Measurements from ENCODE around the gene ZNRD2. TPM values are rescaled to one million over a fixed set of nuclear protein-coding genes. Genes with fewer than 3 reads are reported as not detected.
A peak's percentile ranks its signal among the peaks of the same experiment; 100 is the strongest.

Gene ZNRD2
- total RNA-seq, 1 donor from 2014 or later: 157 TPM

GRCh38 chr11:65559535-65559934 lies 10.7 kb upstream of the ZNRD2 start:
- peak overlapping the region; percentile 79 to 82 for H3K4me3 ChIP-seq
- H3K4me1 ChIP-seq: peaks cover 29 to 64% of the 10 kb centered on the region in 2 donors
- no peaks in the 10 kb centered on the region for H3K9me3 ChIP-seq
- no peaks in the 10 kb centered on the region for H3K27me3 ChIP-seq
- no peak for TF ChIP-seq CTCF (IDR thresholded peaks at IDR 0.05)
- H3K27ac ChIP-seq: peak overlapping the region; percentile 97 to 99
- H3K36me3 ChIP-seq: no peaks in the 10 kb centered on the region
- no peak for DNase-seq (ENCODE audit: low spot score in 2 of 2)
- intact Hi-C loops (cut with DNase I): loop anchor here (5.0 kb wide), 1 partner anchor 103 kb away; the partner anchor contains the start of gene RELA

DNA sequence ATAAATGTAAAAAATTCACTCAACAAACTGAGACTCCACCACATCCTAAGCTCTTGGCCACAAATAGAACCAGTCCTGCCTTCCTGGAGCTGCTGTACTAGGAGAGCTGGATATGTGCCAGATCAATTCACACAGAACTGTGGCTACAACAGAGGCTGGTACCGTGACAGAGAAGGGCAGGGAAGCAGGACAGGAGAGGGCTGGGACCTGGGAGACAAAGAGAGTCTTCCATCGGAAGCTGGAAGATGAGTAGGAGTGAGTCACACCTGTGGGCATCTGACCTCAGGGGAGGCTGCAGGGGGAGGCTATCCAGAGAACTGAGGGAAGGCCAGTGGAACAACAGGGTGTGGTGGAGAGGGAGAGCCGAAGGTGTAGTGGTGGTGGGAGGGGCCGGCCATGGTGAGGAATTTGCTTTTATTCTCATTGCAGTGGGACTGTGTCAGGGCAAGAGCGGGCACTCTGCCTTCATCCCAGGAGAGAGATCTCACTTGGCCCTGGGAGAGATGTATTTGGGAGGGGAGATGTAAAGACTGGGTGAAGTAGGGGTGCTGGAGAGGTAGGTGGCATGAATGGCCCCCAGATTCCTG lies 10.2 kb upstream of the ZNRD2 start:
- peak overlapping the region; percentile 97 to 99 for H3K27ac ChIP-seq
- peak overlapping the region in 1 of 2 donors; percentile 82 for H3K4me3 ChIP-seq
- intact Hi-C loops (cut with DNase I): loop anchor here (5.0 kb wide), 1 partner anchor 102 kb away; the partner anchor contains the start of gene RELA
- H3K36me3 ChIP-seq: no peaks in the 10 kb centered on the region
- no peaks in the 10 kb centered on the region for H3K9me3 ChIP-seq
- no peak for TF ChIP-seq CTCF (IDR thresholded peaks at IDR 0.05)
- DNase-seq (ENCODE audit: low spot score in 2 of 2): peak in 1 of 2 donors; percentile 83
- H3K4me1 ChIP-seq: peaks cover 26 to 61% of the 10 kb centered on the region in 2 donors
- H3K27me3 ChIP-seq: no peaks in the 10 kb centered on the region

DNA sequence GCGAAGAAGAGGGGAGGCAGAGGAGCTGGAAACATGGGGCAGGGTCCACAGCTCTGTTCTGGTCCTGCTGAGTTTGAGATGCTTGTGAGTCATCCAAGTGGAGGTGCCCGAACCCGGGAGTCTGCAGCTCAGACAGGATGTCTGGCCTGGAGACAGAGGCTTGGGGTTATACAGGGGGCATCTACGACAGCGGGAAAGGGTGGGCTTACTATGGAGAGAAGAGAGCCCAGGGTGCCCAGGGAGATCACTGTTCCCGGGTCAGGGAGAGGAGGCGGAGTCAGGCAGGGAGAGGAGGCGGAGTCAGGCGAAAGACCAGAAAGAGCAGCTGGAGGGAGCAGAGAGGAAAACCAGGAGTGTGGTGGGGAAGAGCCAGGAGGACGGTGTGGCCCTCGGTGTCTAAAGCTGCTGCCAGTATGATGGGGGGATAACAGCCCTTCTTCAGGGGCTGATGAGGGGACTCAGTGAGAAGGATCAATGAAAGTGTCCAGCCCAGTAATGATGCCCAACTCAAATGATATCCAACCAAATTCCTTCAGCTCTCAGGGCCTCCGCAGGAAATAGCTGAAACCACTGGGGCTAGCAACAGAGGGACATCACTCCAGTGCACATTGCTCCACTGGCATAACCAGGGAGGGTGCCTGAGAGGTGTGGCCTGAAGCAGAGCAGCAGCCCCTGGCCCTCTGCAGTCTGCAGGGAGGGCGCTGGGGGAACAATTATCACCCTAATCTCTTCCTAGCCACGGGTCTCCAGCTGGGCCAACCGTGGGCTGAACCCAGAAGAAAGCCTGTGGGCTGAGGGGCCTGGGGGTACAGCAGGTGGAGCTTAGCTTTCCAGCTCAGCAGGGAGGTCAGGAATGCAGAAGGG lies 9.5 kb upstream of the ZNRD2 start:
- Histone ChIP-seq H3K27me3 (no peaks in the 10 kb centered on the region), H3K9me3 (no peaks in the 10 kb centered on the region), H3K36me3 (no peaks in the 10 kb centered on the region), H3K4me1 (peaks cover 18 to 58% of the 10 kb centered on the region in 2 donors), H3K4me3 (peak overlapping the region in 1 of 2 donors; percentile 0), H3K27ac (peak overlapping the region; percentile 97 to 99)
- no peak for TF ChIP-seq CTCF (IDR thresholded peaks at IDR 0.05)
- intact Hi-C loops (cut with DNase I): no loop called here
- DNase-seq (ENCODE audit: low spot score in 2 of 2): peak in 1 of 2 donors; percentile 84

DNA sequence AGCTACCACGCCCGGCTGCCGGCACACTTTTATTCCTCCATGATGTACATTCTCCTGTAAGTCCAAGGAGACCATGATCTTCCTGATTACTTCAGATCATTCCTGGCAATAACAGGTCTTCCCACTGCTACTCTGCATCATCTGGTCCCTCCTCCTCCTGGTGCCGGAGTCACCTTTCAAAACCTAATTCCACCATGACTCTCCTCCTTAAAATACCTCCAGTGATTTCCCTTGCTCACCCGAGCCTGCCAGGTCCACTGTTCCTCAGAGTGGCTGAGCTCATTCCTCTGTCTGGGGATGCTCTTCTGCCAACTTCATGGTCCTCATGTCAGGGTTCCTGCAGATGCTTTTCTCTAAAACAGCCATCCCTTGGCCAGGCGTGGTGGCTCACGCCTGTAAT lies 8.3 kb upstream of the ZNRD2 start:
- no peak for TF ChIP-seq CTCF (IDR thresholded peaks at IDR 0.05)
- Histone ChIP-seq H3K9me3 (no peaks in the 10 kb centered on the region), H3K27me3 (no peaks in the 10 kb centered on the region), H3K4me1 (peaks cover 18 to 47% of the 10 kb centered on the region in 2 donors), H3K4me3 (no peak overlapping the region), H3K27ac (peak overlapping the region; percentile 97 to 99), H3K36me3 (no peaks in the 10 kb centered on the region)
- DNase-seq (ENCODE audit: low spot score in 2 of 2): no peak
- intact Hi-C loops (cut with DNase I): no loop called here

DNA sequence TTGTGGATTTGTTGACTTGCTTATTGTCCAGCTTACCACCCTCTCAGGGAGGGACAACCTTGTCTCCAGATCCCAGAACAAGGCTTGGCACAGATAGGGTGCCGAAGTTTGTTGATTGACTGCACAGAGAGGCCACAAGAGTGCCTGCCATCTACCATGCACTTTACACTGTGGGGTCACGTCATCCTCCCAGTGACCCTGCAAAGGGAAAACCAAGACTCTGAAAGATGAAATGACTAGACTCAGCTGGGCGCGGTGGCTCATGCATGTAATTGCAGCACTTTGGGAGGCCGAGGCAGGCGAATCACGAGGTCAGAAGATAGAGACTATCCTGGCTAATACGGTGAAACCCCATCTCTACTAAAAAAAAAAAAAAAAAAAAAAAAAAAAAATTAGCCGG lies 7.5 kb upstream of the ZNRD2 start:
- TF ChIP-seq CTCF (IDR thresholded peaks at IDR 0.05): no peak
- no peaks in the 10 kb centered on the region for H3K27me3 ChIP-seq
- no peaks in the 10 kb centered on the region for H3K36me3 ChIP-seq
- H3K27ac ChIP-seq: no peak overlapping the region
- H3K9me3 ChIP-seq: no peaks in the 10 kb centered on the region
- H3K4me1 ChIP-seq: peaks cover 18 to 44% of the 10 kb centered on the region in 2 donors
- intact Hi-C loops (cut with DNase I): no loop called here
- no peak for DNase-seq (ENCODE audit: low spot score in 2 of 2)
- H3K4me3 ChIP-seq: no peak overlapping the region

Measured in ascending aorta (tissue), 2 donors.